DMS 273 (cell line): ENCODE measurements around the gene KRT13.

Experiments used
- DNase-seq: peaks from one replicate; lab custom pipeline; 2025; ENCODE audit not compliant: unreplicated experiment; lab: John Stamatoyannopoulos, UW

KRT13 gene

DNA sequence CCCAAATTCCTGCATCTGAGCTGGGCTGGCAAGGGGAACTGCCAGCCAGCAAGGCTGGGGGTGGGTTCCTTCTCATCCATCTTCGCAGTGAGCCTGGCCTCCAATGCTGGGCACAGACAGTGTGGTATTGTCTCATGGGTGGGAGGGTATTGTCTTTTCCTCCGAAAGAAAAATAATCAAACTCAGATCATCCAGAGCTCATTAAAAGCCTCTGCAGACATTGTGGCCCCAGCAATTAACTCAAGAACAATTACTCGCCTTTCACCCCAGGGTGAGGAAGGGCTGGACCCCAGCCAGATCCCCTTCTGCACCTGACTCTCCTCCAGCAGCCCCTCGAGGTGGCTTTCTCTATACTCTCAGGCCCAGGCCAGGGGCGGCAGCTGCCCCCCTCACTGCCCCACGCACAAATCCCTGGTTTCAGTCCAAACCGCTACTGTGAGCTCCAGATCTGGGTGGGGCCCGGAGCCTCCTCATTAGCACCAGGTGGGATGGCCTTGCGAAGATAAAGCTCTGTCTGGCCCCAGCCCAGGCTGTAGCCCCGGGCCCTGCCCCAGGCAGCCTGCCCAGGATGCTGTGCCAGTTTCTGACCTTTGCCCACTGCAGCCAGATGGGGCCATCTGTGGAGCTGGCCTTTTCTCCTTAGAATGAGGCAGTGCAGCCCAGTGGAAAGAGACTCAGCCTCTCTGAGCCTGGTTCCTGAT is 15.6 kb upstream of the KRT13 start:
- DNase-seq: peak; percentile 60

DNA sequence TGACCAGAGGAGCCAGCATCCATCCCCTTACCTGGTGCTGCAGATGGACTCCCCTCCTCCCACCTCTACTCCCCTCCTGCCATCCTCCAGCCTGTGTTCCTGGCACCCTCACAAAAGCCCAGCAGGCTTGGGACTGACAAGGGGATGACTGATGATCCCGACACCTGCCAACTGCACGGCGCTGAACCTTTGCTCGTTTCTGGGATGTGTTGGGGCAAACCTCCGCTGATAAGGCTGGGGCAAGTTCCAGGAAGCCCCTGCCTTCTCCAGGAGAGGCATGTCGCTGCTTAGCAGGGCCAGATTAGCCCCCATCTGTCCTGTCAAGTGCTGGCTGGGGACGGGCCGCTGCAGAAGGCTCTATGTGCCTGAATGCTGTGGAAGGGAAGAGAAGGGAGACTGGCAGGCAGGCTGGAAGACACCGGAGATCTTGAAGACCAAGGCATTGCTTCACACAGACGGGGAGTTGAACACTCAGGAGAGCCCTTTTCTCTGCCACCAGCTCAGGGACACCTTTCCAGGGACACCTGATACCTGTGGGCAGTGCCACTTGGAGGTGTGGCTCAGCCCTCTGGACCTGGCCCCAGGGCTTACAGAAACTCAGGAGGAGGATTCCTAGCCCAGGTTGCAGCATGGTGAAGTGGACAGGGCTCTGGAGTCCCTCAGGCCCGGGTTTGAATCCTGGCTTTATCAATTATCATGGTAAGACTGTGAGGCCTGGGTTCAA is 14.3 kb upstream of the KRT13 start:
- DNase-seq: peak; percentile 96

DNA sequence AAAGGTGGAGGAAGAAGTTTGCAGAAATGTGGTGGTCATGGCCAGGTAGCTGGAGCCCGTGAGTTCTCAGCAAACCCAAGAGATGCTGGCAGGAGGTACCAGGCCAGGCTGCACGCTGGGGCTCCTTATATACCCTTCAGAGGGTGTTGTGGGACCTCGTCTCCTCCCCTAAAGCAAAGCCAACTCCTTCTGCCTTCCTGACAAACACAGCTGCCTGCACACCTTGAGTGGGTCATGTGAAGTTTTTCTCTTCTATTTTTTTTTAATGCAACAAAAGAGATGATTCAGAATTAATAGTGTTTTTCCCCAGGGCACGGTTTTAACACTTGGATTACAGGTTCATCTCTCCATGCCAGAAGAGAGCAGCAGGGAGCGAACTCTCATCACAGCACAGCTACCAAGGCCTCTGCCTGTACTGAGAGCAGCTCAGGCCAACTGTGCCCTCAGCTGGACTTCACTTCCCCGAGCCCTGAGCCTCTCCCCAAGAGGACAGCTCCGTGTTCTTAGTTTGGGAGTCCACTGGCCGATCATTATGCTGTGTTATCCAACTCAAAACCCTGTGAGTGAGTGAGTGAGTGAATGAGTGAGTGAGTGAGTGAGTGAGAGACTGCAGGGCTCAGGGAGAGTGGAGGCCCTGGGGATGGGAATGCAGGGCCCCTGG is 13.5 kb upstream of the KRT13 start, which contains the start of gene KRT15:
Gene KRT15 (minus strand): TSS at position 102 of the 661 bp plus-strand sequence. CDS start 63 bp downstream, at position 39.
- peak; percentile 64 for DNase-seq

DNA sequence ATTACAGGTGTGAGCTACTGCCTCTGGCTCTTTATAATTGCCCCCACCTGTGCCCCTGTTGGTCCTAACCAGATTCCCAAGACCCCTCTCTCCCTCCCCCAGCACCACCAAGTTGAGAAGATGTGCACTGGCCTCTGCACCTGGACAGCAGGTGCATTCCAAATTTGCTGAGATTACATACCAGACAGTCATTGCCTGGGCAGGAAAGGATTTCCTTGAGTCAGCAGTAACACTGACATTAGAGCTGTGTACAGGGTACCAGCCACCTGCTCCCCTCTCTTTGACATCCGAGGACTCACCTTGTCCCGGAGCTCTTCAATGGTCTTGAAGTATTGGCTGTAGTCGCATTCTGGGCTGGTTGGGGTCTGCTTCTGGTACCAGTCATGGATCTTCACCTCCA is 12.6 kb upstream of the KRT13 start:
- no peak for DNase-seq

DNA sequence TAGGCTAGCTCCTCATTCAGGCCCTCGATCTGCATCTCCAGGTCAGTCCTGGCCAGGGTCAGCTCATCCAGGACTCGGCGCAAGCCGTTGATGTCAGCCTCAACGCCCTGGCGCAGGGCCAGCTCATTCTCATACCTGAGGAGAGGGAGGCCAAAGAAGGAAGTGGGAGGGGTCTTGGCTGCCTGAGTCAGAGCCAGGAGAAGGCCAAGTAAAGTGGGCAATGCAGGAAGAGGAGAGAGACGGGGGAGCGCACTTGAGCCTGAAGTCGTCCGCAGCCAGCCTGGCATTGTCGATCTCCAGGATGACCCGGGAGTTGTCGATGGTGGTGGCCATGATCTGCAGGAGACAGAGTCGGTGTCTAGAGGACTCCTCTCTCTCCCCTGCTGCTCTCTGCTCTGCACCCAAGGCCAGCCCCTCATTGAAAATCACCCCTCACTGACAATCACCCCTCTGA is 11.4 kb upstream of the KRT13 start:
- DNase-seq: no peak

DNA sequence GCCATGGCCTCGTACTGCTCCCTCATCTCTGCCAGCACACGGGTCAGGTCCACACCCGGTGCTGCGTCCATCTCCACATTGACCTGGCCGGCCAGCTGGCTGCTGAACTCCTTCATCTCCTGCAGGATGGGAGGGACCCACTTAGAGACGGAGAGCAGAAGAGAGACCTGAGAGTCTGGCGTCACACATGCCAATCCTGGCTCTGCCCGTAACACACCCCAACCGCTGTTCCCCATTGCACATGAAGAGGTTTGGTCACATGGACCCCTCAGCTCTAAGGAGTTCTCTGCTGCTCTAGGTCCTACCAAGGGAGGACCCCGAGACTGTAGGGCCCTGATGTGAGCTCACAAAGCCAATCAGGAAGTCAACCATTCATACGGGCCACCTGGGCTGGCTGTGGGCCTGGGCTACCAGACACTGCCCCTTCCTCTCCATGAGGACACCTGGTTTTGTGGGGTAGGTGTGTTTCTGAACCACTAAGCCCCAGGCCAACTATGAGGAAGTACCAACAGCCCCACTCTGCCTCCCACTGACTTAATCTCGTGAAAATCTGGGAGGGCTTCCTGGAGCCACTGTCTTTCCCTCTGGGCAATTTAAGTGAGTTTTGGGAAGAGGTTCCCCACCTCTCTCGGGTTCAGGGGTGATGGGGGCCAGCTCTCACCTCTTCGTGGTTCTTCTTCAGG is 10.9 kb upstream of the KRT13 start:
- no peak for DNase-seq

DNA sequence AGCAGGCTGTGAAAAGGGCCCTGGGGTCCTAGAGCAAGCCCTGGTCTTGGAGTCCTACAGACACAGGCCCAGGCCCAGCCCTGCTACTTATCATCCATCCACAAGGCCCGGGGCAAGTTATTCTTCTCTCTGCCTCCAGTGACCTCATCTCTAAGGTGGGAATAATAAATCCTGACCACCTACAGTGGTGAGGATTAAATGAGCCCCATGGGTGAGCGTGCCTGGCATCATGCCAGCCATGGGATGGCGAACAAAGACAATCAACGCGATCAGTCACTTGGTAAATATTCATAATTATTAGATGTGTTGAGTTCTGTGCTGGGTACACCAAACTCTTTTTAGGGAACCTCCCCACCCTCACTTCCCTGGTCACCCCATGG is 7.7 kb upstream of the KRT13 start:
- no peak for DNase-seq

DNA sequence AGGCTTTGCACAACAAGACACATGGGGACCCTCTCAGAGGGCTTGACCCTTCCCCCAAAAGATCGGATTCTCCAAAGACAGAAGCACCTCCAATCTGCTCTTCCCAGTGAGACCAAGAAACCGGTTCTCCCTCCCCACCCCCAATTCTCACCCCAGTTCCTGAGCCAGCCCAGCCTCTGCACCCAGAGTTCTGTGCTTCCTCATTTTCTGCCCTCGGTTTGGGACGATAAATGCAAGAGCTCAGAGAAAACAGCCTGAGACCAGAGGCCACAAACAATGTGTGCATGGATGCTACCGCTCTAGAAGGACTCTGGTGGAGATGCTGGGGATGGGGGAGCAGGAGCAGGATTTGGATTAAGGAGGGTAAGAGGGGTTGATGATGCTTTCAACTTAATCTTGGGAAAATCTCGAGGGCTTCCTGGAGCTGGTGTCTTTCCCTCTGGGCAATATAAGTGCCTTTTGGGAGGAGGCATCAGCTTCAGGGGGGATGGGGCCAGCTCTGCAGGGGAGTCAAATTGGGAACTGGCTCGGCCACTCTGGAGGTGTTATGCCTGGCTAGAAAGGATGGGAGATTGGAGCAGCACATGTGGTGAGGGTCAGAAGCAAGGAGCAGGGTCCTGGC is 7.2 kb upstream of the KRT13 start:
- no peak for DNase-seq

DNA sequence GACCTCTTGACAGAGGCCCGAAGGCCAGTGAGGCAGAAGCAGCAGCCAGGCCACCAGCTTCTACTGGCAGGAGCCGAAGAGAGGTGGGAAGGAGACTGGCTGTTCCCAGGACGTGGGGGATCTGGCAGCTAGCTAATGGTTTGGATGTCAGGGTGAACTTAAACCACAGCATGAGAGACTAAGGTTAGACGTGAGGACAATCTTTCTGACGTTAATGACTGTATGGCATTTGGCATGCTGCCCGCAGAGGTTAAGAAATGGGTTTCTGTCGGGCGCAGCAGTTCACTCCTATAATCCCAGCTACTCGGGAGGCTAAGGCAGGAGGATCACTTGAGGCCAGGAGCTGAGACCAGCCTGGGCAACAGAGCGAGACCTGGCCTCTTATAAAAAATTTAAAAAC is 6.3 kb upstream of the KRT13 start:
- no peak for DNase-seq

DNA sequence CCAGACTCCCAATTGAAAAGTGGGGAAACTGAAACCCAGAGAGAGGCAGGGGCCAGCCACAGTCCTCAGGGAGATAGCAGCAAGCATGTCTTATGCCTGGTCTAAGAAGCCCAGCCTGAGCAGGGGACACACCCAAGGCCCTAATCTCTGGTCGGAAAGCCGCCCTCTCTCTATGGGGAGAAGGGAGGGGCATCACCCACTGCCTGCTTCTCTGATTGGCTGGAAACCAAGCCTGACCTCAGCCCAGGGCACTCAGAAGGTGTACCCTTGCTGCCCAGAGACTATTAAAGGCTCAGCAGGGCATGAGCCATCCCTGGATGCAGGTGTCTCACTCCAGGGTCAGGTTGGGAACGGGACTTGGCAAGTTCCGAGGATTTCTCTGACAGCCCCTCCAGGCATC is 5.7 kb upstream of the KRT13 start:
- DNase-seq: no peak

DNA sequence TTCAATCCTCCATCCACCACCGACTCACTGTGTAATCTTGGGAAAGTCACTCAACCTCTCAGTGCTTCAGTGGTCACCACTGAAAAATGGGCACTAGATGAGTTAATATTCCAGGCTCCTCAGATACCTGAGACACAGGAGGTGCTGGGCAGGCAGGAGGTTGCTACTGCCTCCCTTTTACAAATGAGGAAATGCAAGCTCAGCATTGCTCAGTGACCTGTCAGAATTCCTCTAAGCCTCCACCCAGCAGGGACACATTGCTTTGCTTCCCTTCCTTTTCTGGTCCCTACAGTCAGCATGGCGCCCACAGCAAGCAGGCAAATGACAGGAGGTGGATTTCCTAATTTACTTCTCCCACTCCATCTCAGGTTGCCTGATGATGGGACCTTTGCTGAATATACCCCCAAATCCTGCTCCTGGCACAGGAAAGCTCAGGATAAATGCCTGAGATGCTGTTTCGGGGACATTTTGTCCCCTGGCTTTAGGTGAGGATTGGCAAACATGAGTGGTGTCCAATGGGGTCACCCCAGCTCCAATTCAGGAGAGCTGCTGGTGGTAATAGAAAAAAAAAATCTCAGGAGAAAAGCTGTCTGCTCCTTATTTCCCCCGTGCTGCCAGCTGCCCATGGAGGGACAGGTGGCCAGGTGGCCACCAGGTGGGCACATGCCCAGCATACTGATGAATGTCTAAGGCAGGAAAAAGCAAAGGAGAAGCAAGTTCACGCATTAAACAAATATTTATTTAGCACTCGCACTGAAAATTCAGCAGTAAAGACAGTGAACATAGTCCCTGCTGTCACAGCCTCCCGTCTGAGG is 5.0 kb upstream of the KRT13 start:
- no peak for DNase-seq

DNA sequence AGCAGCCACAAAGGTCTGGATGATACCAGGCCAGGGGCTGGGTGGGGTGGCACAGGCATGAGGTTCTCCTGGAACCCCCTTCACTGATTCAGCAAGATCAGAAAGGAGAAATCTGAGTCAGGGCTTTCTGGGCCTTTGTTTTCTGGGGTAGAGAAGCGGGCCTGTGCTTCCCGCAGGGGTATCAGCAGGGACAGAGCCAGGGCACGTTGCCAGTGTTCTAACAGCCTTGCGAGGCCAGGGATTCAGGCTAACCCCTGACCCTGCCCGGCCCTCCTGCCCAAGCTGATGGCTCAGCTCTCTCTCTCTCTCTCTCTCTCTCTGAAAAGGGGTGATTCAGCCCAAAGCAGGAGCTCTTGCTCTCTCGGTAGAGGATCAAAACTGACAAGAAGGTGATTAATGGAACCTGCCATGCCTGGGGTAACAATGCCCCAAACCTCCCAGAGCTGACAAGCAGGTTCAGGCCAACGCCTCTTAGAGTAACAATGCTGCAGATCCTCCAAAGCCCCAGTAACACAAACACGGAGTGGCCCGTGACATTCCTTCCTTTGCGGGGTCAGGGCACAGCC is 2.0 kb upstream of the KRT13 start:
- DNase-seq: no peak

DNA sequence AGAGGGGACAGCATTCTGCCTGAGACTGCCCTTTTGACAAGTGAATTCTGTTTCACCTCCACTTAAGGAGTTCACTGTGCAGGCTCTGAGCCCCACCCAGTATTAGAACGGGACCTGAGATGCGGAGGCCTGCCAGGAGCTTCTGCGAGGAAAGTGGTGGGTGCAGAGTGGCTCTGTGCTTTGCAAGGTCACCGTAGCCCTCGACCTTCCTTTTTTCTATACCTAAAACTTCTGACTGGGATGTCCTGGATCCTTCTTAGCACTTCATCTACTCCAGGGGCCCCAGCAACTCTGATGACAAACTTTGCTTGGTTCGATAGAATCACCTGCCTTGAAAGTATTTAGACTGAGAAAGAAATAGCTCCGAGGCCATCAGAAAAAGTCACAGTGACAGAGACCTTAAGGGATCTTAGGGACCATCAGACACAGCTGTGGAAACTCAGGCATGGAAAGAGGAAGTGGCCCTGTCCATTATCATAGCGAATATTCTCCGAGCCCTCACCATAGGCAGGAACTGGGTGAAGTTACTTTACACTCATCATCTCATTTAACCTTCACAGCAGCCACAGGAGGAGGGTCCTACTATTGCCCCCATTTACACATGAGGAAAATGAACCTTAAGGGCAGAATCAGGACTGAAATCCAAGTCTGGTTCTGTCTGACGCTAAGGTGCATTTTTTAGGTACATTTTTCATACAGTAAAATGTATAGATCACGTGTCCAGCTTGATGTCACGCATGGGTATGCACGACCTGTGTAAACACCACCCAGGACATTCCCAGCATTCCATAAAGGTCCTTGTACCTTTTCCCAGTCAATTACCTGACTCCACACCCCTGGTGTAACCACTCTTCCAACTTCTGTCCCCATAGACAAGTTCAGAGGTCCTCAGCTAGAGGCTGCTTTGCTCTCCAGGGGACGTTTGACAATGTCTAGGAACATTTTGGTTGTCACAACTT is 676 bp upstream of the KRT13 start:
- no peak for DNase-seq

DNA sequence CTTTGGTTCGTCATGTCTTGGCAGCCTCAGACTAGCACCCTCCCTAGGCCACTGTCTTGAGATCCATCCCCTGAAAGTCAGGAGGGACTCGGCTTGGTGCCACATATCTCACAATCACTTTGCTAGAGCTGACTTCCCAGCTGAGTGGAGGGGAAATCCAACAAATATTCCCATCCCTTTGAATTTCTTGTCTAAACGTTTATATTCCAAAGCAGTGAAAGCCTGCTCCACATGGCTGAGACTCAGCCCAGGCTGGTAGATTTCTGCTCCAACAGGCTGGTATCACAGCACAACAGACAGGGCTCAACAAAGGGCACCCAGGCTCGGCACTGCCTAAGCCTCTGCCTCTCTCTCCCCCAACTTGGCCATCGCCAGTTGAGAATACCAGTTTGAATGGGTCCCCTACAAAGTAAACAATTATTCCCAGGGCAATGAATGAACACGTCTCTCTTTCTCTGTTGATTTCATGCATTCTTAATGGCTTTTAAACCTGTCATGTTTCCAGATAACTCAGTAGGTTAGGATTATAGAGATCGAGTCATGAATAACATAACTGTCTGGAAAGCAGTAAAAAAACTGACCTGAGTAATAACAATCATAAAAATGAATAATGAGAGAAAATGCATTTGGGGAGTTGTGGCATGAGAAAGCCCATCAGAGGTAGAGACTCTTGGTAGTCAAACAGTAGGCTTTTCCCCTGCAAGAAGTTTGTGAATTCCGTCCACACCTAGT is 1.0 kb downstream of the KRT13 start:
- no peak for DNase-seq

DNA sequence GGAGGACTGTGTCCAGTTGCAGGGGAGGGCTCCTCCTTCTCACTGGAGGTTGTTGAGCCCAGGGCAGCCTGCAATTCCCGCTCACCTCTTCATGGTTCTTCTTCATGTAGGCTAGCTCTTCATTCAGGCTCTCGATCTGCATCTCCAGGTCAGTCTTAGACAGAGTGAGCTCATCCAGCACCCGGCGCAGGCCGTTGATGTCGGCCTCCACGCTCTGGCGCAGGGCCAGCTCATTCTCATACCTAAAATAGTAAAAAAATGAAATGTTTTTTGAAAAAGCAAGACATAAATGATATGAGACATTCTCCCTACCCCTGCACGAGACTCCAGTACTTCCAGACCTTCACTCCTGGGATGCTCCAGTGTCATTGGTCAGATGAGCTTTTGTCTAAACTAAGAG is 2.2 kb downstream of the KRT13 start:
- DNase-seq: no peak

DNA sequence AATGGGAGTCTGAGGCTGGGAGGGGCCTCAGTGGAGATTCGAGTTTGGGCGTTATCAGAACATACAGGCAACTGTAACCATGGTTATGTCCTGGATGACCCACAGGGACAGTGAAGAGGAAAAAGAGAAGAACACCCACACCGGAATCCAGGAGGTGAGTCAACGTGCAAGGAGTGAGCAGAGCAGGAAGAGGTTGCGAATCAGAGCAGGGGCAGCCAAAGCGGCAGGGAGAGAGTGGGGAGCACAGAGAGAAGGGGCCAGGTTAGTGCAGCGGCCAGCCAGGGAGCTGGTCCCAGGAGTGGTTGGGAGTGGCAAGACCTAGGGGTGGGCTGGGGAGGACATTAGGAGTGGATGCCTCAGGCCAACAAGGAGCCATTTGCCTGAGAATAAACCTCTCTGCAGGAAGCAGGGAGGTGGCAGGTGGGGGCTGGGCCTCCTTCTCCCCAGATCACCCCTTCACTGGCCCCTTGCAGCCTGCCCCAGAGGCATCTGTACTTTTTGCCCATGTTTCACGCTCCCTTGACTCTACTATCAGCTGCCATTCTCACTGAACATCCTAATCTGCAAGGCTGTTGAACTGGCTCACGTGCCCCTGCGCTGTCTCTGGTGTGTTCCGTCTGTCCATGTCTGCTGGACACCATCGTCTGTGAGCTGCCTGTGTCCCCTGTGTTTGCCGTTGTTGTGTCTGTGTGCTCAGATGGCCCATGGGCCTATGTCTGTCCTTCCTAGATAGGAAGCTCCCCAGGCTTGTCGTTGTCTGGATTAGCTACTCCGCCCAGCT is 5.1 kb downstream of the KRT13 start:
- no peak for DNase-seq

DNA sequence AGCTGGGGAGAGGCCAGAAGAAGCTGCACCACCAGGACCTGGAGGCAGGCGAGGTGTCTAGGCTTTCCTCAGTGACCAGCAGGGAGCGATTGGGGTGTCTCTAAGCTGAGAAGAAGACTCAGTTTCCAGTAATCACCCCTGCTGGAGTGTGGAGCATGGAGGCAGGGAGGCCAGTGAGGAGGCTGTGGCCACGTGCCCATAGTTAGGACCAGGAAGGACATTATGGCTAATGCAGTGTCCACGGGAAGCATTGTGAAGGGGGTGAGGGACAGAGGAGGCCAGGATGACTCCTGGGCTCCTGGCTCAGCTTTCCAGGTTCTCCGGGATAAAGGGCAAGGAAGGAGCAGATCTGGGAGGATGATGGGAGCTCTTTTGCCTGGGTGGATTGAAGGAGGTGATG is 5.7 kb downstream of the KRT13 start:
- no peak for DNase-seq
